Sigmoid colon (tissue), 4 donors: Measurements from ENCODE around the gene PDCD4.

Experiments
- EP300 ChIP-seq, 4 donors: sonication (generic); formaldehyde crosslinking; IDR thresholded peaks; one replicate each; pipeline ENCODE4 v1.6.1; 2017; ENCODE audit warnings: antibody characterized with exemption in 4 of 4
- POLR2A ChIP-seq, 2 donors: fragments of 450-650 bp; IDR thresholded peaks; one replicate each; pipeline ENCODE4 v1.6.1; 2016; ENCODE audit warnings: antibody characterized with exemption in 2 of 2, mild to moderate bottlenecking in 2 of 2, moderate library complexity in 2 of 2
- TF ChIP-seq, protein P1 (sequence below), 4 experiments: fragments of 450-650 bp in 3 of 4; fragments of 200-600 bp in 1 of 4; IDR thresholded peaks; one replicate each; pipeline ENCODE4 v1.5.1; 2016 to 2019; ENCODE audit warnings: antibody characterized with exemption in 4 of 4, mild to moderate bottlenecking in 3 of 4, moderate library complexity in 2 of 4

DNA sequence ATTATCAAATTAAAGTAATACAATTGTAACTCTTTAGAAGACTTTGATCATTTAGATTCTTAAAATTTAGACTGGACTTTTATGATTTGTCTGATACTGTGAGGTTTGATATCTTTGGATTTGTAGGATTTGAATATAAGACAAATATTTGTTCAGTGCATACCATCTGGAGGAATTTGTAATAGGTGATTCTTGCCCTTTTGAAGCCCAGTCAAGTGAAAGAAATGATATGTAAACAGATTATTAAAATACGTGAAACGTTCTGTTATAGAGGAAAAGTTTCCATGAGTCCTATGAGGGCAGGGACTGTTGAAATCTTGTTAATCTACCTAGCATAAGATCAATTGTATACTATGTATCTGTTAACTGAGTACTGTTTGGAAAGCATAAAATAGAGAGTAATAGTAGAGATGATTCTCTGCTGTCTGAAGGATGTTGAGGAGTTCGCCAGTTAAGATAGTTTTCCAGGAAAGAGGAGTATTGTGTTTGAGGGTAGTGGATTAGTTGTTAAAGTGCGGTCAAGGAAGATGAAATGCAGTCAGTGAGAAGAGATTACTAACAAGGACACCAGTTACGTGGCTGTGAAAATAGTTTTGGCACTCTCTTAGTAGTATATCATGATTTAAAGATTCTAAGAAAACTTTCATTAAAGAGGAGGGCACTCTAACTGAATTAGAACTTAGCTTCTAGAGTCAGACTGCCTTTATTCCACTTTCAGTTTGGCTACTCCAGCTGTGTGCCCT lies 14.4 kb downstream of the PDCD4 start:
- TF ChIP-seq, protein P1, sequence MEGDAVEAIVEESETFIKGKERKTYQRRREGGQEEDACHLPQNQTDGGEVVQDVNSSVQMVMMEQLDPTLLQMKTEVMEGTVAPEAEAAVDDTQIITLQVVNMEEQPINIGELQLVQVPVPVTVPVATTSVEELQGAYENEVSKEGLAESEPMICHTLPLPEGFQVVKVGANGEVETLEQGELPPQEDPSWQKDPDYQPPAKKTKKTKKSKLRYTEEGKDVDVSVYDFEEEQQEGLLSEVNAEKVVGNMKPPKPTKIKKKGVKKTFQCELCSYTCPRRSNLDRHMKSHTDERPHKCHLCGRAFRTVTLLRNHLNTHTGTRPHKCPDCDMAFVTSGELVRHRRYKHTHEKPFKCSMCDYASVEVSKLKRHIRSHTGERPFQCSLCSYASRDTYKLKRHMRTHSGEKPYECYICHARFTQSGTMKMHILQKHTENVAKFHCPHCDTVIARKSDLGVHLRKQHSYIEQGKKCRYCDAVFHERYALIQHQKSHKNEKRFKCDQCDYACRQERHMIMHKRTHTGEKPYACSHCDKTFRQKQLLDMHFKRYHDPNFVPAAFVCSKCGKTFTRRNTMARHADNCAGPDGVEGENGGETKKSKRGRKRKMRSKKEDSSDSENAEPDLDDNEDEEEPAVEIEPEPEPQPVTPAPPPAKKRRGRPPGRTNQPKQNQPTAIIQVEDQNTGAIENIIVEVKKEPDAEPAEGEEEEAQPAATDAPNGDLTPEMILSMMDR (IDR thresholded peaks at IDR 0.05): no peak
- no peak for TF ChIP-seq POLR2A (IDR thresholded peaks at IDR 0.05)
- TF ChIP-seq EP300 (IDR thresholded peaks at IDR 0.05): no peak
